A549 (cell line): ENCODE measurements around the gene TRMT11. TPM values are rescaled to one million over a fixed set of nuclear protein-coding genes. Genes with fewer than 3 reads are reported as not detected.

Source experiments
- ATAC-seq, 2 experiments: fragments of 200-7000 bp in 1 of 2; fragments of >200 bp in 1 of 2; cut with Nextera tagmentation in 1 of 2; cut with Tn5 transposase in 1 of 2; 3 replicates each; pipeline versions ENCODE4 v1.8.0 to v1.9.1; 2018 to 2020; ENCODE audit warnings: mild to moderate bottlenecking in 1 of 2, moderate library complexity in 1 of 2
- CTCF ChIA-PET: fragments of 300-600 bp; sonication (Branson Sonifier 250); formaldehyde crosslinking; extraction: SDS; loops from one replicate; lab custom pipeline; 2021; ENCODE audit warnings: antibody characterized with exemption, inconsistent platforms; lab: Yijun Ruan, JAX
- POLR2A ChIA-PET: fragments of 350-600 bp; formaldehyde crosslinking; extraction: SDS; loops from one replicate; lab custom pipeline; 2021; ENCODE audit warnings: antibody characterized with exemption, inconsistent platforms; lab: Yijun Ruan, JAX
- DNase-seq, 2 experiments: peaks; one replicate each; pipeline versions ENCODE4 v3.0.0 to v3.0.0-alpha.2; 2011 to 2016; ENCODE audit warnings: low read depth in 1 of 2, low spot score in 1 of 2
- FAIRE-seq: peaks from 2 replicates; lab custom pipeline; 2011; peaks lifted over from hg19 to GRCh38; lab: Jason Lieb, UNC
- H3K27ac ChIP-seq, 2 experiments: fragments of >200 bp; sonication (Bioruptor Twin); formaldehyde crosslinking; 3 replicates each; pipeline ENCODE4 v1.5.1; 2016 to 2017
- H3K4me1 ChIP-seq: fragments of >200 bp; sonication (Bioruptor Twin); formaldehyde crosslinking; 3 replicates; pipeline ENCODE4 v1.6.1; 2016
- H3K4me2 ChIP-seq: fragments of >200 bp; sonication (Bioruptor Twin); formaldehyde crosslinking; 3 replicates; pipeline ENCODE4 v1.6.1; 2016
- H3K4me3 ChIP-seq: fragments of >200 bp; sonication (Bioruptor Twin); formaldehyde crosslinking; 3 replicates; pipeline ENCODE4 v1.5.1; 2016
- H3K9me3 ChIP-seq: fragments of >200 bp; sonication (Bioruptor Twin); formaldehyde crosslinking; 3 replicates; pipeline ENCODE4 v1.6.1; 2016
- BCL3 ChIP-seq: fragments of >200 bp; sonication (Bioruptor Twin); formaldehyde crosslinking; IDR thresholded peaks from 3 replicates; pipeline ENCODE4 v1.6.1; 2016
- CHD2 ChIP-seq: fragments of 150-350 bp; IDR thresholded peaks from 2 replicates; pipeline ENCODE4 v1.6.1; 2014; ENCODE audit warnings: low read length; ENCODE audit not compliant: partially characterized antibody
- E2F6 ChIP-seq: IDR thresholded peaks from 2 replicates; pipeline ENCODE4 v1.6.1; 2012; ENCODE audit warnings: low read depth, borderline replicate concordance
- EHF ChIP-seq: fragments of 250-450 bp; sonication (Bioruptor Pico); IDR thresholded peaks from 2 replicates; pipeline ENCODE4 v1.5.0; 2020; ENCODE audit warnings: mild to moderate bottlenecking
- EHMT2 ChIP-seq: fragments of 200-600 bp; sonication (generic); IDR thresholded peaks from 2 replicates; pipeline ENCODE4 v1.6.1; 2016; ENCODE audit warnings: antibody characterized with exemption, low read depth, mild to moderate bottlenecking, moderate library complexity
- FOSB ChIP-seq: fragments of 250-450 bp; sonication (Bioruptor Pico); IDR thresholded peaks from 2 replicates; pipeline ENCODE4 v1.5.0; 2020; ENCODE audit warnings: mild to moderate bottlenecking, moderate library complexity
- FOSL2 ChIP-seq, 2 experiments: fragments of 450-650 bp in 1 of 2; fragments of >200 bp in 1 of 2; sonication (Bioruptor Twin) in 1 of 2; formaldehyde crosslinking; IDR thresholded peaks; 2 replicates each; pipeline versions ENCODE4 v1.5.0 to v1.6.1; 2016 to 2020; ENCODE audit warnings: mild to moderate bottlenecking in 1 of 2, moderate library complexity in 1 of 2
- GATA3 ChIP-seq: IDR thresholded peaks from 2 replicates; pipeline ENCODE4 v1.6.1; 2012; ENCODE audit warnings: borderline replicate concordance
- HDAC2 ChIP-seq: fragments of 200-600 bp; sonication (generic); IDR thresholded peaks from 2 replicates; pipeline ENCODE4 v1.6.1; 2016
- HES2 ChIP-seq: fragments of >200 bp; sonication (Bioruptor Twin); formaldehyde crosslinking; IDR thresholded peaks from 2 replicates; pipeline ENCODE4 v1.6.1; 2016
- HMGXB4 ChIP-seq: fragments of 250-450 bp; sonication (Bioruptor Pico); IDR thresholded peaks from 2 replicates; pipeline ENCODE4 v1.5.0; 2021; ENCODE audit warnings: mild to moderate bottlenecking, moderate library complexity, borderline replicate concordance
- KDM5A ChIP-seq: fragments of 200-600 bp; sonication (generic); IDR thresholded peaks from 2 replicates; pipeline ENCODE4 v1.6.1; 2016; ENCODE audit warnings: antibody characterized with exemption, mild to moderate bottlenecking
- MAFK ChIP-seq: fragments of 450-650 bp; IDR thresholded peaks from 2 replicates; pipeline ENCODE4 v1.6.1; 2014; ENCODE audit not compliant: partially characterized antibody
- MAX ChIP-seq: IDR thresholded peaks from 2 replicates; pipeline ENCODE4 v1.6.1; 2012
- NFE2L2 ChIP-seq: fragments of 150-350 bp; conservative IDR thresholded peaks from 2 replicates; pipeline ENCODE4 v1.6.1; 2014; ENCODE audit warnings: low read length
- NR3C1 ChIP-seq: fragments of >200 bp; sonication (Bioruptor Twin); formaldehyde crosslinking; IDR thresholded peaks from 3 replicates; pipeline ENCODE4 v1.6.1; 2017
- POLR2A ChIP-seq: IDR thresholded peaks from 2 replicates; pipeline ENCODE4 v1.6.1; 2012; ENCODE audit warnings: mild to moderate bottlenecking, low read length
- POLR2AphosphoS2 ChIP-seq: conservative IDR thresholded peaks from 2 replicates; pipeline ENCODE4 v1.6.1; 2012; ENCODE audit warnings: low read length, improper control_type of control experiment, inconsistent platforms
- RARB ChIP-seq: fragments of 250-450 bp; sonication (Bioruptor Pico); IDR thresholded peaks from 2 replicates; pipeline ENCODE4 v1.8.0; 2021; ENCODE audit warnings: mild to moderate bottlenecking, moderate library complexity
- TP53 ChIP-seq: fragments of 250-450 bp; sonication (Bioruptor Pico); IDR thresholded peaks from 2 replicates; pipeline ENCODE4 v1.5.0; 2021; ENCODE audit warnings: mild to moderate bottlenecking, moderate library complexity
- ZNF302 ChIP-seq: fragments of 250-450 bp; sonication (Bioruptor Pico); IDR thresholded peaks from 2 replicates; pipeline ENCODE4 v1.9.0; 2021; ENCODE audit warnings: inconsistent platforms, mild to moderate bottlenecking, moderate library complexity
- WGBS: methylation state at CpG from one replicate; pipeline ENCODE4 v1.1.6; 2017; ENCODE audit errors: missing lambda C conversion rate; 5-methylcytosine and 5-hydroxymethylcytosine counted together
- polyA plus RNA-seq, 4 experiments: library from polyadenylated mRNA; depleted of rRNA in 3 of 4; stranded (reverse); fragments of >200 nt; fragmentation: RNase III in 1 of 4; extraction: RNeasy Plus Mini Kit Qiagen cat#74134 plus additional on column Dnase treatment in 1 of 4; gene quantifications; 2 replicates in 3 of 4; 3 replicates in 1 of 4; pipeline ENCODE4 v1.2.3, GENCODE V29; 2011 to 2017

TRMT11 gene
- polyA plus RNA-seq, 2 of the 4 experiments (the other 2 are of a cell fraction) = 17.4 to 44.1 TPM

- peaks cover 49% of the 10 kb centered on the region for H3K4me1 ChIP-seq
- H3K4me3 ChIP-seq = no peak overlapping the region; the same call in 2 of the 3 replicates
- DNase-seq = no peak
- peak overlapping the region; percentile 82 for H3K4me2 ChIP-seq
- peaks cover 5% of the 10 kb centered on the region; the same call in 1 of the 3 replicates for H3K9me3 ChIP-seq
- POLR2A ChIA-PET = no interaction called here
- TF ChIP-seq FOSB (no peak), HES2 (no peak), FOSL2 (IDR thresholded peaks at IDR 0.05) (no peak), FOSL2 (CRISPR knock-in tag; IDR thresholded peaks at IDR 0.05) (no peak), HDAC2 (no peak), EHMT2 (no peak), MAFK (no peak), MAX (no peak), E2F6 (no peak), NFE2L2 (no peak), HMGXB4 (CRISPR knock-in tag) (no peak), EHF (CRISPR knock-in tag) (no peak), TP53 (CRISPR knock-in tag) (no peak), BCL3 (no peak), POLR2A (no peak), RARB (CRISPR knock-in tag) (no peak), CHD2 (no peak), NR3C1 (no peak), KDM5A (no peak), ZNF302 (CRISPR knock-in tag) (no peak), POLR2AphosphoS2 (no peak)
- TF ChIP-seq, all 56 proteins: peak for 0
- H3K27ac ChIP-seq = peak overlapping the region; percentile 94 to 96
- CTCF ChIA-PET = interaction anchor here (0.9 kb wide), 1 partner anchor 616 kb away, joined by 3 read pairs; no protein-coding TSS in a partner anchor
- ATAC-seq = peak in 1 of 2 experiments; percentile 9; a peak in 1 of 6 replicates
- FAIRE-seq = no peak
Measured at GRCh38 chr6:126041516-126041915, 55.2 kb downstream of the TRMT11 start.

- ATAC-seq = peak in 1 of 2 experiments; percentile 52; a peak in 3 of 6 replicates
- Histone ChIP-seq H3K27ac (peak overlapping the region; percentile 94 to 96), H3K4me3 (no peak overlapping the region; the same call in 2 of the 3 replicates), H3K4me1 (peaks cover 49% of the 10 kb centered on the region), H3K9me3 (peaks cover 5% of the 10 kb centered on the region; the same call in 1 of the 3 replicates), H3K4me2 (peak overlapping the region; percentile 82)
- ChIA-PET CTCF (no interaction called here), POLR2A (no interaction called here)
- TF ChIP-seq GATA3 (peak; percentile 38; the same call in 1 of the 2 replicates), RARB (CRISPR knock-in tag) (no peak)
- 10% methylated on average over 1 of the region's 1 CpG for WGBS
- no peak for FAIRE-seq
- no peak for DNase-seq
Measured at GRCh38 chr6:126042001-126042419, 55.7 kb downstream of the TRMT11 start.
